ENCODE results near the gene BMP6. TPM values are rescaled to one million over a fixed set of nuclear protein-coding genes. Genes with fewer than 3 reads are reported as not detected.

BMP6 gene
- polyA plus RNA-seq, 3 donors, result 7.0 to 7.9 (median 7.5) TPM

DNA sequence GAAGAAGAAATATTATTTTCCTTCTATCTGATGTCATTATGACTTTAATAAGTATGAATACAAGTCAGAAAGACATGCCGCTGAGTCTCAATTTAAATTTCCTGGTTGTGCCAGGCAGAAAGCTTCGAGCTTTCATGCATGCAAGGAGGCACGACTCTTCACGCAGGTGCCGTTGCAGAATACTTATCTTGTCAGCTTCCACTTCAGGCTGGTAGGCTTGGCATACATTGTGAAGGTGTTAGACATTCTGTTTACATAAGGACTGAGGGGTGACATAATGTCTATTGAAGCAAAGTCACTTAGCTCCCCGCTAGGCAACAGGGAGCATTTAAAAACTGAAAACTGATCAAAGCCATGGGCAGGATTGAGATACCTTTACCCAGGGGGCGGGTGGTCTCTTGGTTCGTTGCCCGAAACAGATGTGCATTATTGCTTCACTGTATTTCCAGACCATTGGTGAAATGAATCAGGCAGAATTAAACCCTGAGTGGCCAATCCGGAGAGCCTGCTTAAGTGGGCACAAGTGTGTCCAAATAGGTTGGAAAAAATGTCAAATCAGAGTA lies 16.4 kb downstream of the BMP6 start:
- DNase-seq (ENCODE audit: low read depth in 3 of 3, low spot score in 2 of 3), result no peak

DNA sequence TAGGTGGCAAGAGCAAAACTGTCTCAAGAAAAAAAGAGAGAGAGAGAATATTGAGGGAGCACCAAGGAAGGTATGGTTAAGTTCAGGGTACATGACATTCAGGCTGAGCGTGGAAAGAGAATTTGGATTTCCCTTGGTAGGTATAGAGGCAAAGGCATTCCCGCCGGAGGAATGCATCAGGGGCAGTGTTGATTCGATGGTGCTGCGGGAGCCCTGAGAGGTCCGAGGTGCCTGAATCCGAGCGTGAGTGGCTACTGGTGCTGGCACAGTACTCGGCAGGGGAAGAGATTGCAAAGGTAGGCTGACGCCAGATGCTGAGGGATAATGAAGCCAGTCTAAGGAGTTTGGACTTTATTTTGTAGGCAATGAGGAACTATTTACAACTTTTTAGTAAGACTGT lies 20.0 kb downstream of the BMP6 start:
- no peak for DNase-seq (ENCODE audit: low read depth in 3 of 3, low spot score in 2 of 3)

GRCh38 chr6:7747016-7747415 lies 21.1 kb downstream of the BMP6 start:
- DNase-seq (ENCODE audit: low read depth in 3 of 3, low spot score in 2 of 3), result no peak

DNA sequence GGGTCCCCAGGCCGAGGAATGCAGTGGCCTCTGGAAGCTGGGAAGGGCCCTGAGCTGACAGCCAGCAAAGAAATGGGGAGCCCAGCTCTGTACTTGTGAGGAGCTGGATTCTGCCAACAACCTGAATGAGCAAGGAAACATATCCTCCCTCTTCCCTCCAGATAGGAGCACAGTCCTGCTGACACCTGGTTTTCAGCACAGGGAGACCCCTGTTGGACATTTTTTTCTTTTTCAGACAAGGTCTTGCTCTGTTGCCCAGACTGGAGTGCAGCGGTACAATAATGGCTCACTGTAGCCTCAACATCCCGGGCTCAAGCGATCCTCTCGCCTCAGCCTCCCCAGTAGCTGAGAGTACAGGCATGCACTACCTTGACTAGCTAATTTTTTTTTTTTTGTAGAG lies 21.5 kb downstream of the BMP6 start:
- no peak for DNase-seq (ENCODE audit: low read depth in 3 of 3, low spot score in 2 of 3)

DNA sequence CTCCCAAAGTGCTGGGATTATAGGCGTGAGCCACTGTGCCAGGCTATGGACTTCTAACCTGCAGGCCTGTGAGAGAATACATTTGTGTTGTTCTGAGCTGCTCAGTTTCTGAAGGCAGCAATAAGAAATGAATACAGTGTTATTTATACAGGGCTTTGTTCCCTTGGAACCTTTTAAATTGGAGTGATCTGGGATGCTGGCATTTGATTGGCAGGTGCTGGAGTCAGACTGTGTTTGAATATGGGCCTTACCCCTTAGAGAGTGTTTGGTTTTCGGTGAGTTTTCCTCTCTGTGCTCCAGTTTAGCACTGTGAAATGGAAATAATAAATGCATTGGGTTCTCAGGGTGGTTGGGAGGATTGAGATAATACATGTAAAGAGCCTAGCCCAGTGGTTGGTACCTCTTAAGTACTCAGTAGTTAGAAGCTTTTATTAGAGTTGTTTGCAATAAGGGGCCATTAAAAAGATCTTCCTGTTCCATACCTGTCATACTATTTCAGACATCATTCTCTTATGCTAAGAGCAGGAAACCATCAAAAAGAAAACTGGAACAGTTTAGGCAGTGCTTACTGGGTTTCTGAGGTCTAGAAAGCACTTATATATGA lies 22.1 kb downstream of the BMP6 start:
- DNase-seq (ENCODE audit: low read depth in 3 of 3, low spot score in 2 of 3), result no peak

DNA sequence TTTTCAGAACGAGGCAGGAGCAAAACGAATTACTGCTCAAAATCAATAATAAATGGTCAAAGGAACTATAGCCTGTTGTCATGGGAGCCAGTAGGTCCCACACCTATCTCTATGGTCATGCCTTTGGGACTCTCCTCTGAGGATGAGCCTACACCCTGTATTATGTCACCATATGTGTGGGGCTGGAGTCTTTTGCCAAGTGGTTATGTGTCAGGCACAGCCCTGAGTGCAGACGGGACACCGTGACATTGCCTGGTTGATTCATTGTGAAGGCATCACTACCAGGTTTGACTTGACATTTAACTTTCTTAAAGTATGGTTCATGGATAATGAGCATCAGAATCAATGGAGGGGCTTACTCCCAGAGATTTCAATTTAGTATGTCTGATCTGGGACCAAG lies 23.6 kb downstream of the BMP6 start:
- DNase-seq (ENCODE audit: low read depth in 3 of 3, low spot score in 2 of 3), result no peak

- DNase-seq (ENCODE audit: low read depth in 3 of 3, low spot score in 2 of 3), result no peak
Measured at GRCh38 chr6:7750197-7750596, 24.3 kb downstream of the BMP6 start.

DNA sequence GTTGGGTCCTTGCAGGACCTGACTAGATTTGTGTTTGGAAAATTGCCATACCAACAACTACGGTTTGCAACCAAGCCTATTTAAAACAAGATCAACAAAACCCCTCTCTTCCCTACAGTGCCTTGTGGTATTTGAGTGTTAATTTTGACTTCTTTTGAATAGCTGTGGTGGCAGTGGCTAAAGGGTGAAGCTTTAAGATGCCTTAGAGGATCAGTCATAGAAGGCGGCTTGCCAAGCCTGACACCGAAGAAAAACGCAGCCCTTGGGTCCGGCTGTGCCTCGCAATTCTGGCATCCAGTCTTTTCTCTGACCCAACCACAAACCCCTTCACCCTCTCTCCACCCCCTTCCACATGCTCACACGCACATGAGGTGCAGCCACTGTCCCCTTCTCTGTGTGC lies 32.6 kb downstream of the BMP6 start:
- DNase-seq (ENCODE audit: low read depth in 3 of 3, low spot score in 2 of 3), result no peak

DNA sequence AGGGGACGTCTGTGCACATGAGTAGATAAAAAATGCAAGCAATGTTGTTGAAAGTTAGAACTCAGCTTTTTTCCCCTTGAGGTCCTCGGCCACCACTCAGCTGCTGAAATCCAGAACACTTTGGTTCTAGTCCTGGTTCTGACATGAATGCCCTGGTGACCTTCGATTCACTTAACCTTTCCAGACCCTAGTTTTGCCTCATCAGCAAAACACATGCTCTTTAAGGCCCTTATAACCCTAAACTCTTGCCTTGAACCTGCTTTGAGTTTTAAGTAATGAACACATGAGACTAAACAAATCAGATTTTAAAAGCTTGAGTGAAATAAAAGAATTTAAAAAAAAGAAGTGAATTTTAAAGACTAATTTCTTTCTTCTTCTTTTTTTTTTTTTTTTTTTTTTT lies 33.4 kb downstream of the BMP6 start:
- no peak for DNase-seq (ENCODE audit: low read depth in 3 of 3, low spot score in 2 of 3)

DNA sequence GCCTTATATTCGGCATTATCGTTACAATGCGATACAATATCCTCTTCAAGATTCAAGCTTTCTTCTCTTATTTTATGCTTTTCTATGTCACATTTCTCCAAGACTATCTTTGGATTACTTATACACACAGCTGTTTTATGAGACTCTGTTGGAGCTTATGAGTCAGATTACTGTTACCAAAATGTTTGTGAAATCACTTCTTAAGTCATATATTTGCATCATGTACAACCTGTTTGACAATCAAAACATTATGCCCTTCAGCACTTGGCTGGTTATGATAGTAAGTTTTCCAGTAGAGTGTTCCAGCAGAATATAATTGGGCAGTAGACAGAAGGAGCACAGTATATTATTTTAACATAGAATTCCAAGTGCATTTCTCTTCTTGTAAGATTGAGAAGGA lies 35.2 kb downstream of the BMP6 start:
- DNase-seq (ENCODE audit: low read depth in 3 of 3, low spot score in 2 of 3), result no peak

DNA sequence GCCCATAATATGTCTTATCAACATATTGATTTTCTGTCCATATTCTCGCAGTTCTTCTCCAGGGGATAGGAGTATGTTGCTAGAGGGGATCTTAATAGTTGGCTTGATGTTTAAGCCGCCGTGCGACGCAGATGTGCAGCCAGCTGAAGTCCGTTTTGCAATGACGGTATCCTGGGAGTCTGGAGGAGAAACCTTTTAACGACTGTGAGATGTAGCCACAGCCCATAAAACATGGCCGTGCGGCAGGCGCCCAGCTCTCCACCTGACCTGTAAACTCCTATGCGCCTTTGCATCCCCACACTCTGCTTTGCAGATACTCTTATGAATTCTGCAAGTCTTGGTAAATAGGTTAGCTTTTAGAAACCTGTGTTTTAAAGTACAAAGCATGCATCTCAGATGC lies 36.9 kb downstream of the BMP6 start:
- DNase-seq (ENCODE audit: low read depth in 3 of 3, low spot score in 2 of 3), result no peak

DNA sequence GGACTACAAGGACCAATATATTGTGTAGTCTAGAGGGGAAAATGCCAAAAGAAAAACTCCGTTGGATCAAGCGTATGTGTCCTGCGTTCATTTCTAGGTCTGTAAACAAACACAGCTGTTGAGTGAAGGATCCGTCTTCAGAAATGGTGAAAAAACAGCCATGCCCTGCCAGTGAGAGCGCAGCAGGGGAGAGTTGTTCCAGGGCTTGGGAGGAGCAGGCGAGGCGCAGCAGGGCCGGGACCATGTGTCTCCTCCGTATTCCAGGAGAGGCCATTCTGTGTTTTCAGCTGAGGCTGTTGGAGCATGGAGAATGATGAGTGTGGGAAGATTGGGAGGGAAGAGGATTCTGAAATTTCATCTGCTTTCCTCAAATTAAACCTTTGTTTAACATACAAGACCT lies 38.0 kb downstream of the BMP6 start:
- peak in 1 of 3 donors; percentile 30 for DNase-seq (ENCODE audit: low read depth in 3 of 3, low spot score in 2 of 3)

DNA sequence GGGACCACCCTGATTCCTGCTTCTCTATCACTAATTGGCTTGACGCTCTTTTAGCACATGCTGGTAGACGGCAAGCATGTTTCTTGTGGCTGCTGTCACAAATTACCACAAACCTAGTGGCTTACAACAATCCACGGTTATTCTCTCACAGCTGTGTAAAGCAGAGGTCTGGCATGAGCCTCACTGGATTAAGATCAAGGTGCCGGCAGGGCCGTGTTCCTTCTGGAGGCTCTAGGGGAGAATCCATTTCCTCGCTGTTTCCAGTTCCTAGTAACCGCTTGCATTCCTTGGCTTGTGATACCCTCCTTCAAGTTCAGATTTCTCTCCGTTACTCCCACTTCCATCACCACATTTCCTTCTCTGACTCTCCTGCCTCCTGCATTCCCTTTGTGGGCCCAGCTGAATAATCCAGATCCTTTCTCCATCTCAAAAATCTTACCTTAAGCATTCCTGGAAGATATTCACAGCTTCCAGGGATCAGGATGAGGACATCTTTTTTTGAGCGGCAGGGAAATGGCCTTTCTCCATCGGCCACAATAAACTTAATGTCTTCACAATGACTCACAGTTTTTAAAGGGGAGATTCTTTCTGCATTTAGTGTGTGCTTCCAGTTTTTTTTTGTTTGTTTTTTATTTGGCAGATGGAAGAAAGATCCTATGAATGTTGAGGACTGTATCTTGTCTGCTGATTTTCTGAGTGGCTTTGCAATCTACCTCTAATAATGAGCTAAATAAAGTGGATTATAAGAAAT lies 39.9 kb downstream of the BMP6 start:
- no peak for DNase-seq (ENCODE audit: low read depth in 3 of 3, low spot score in 2 of 3)

DNA sequence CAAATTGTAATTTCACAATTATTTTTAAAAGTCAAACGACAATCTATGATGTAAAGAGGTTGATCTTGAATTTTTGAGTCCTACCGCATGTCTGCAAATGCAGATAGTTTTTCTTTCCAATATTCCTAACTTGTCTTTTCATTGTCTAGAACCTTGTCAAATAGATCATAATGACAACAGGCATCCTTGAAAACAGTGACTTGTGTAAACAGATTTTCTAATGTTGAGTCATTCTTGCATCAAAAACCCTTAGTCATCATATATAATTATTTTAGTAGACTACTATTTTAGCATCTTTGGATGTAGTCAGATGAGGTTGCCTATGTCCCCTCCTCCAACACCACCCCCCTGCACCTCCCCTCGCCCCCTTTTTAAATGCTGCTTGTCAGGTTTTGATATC lies 43.8 kb downstream of the BMP6 start:
- DNase-seq (ENCODE audit: low read depth in 3 of 3, low spot score in 2 of 3), result no peak

- no peak for DNase-seq (ENCODE audit: low read depth in 3 of 3, low spot score in 2 of 3)
Measured at GRCh38 chr6:7770111-7770510, 44.2 kb downstream of the BMP6 start.

DNA sequence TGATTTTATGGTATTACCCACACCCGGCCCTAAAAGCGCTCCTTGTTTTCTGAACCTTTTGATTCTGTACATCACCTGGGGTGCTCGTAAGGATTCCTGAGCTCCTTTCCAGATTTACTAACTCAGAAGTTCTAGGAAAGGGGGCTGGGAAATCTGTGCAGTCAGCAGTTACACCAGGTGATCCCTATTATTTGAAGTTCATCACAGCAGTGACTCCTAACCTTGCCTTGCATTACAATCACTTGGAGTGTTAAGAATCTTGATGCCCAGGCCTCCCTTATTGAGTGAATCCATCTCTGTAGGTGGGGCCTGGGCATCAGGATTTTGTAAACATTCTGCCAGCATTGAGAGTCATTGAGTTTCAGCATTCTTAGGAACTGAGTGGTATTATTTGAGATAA lies 44.7 kb downstream of the BMP6 start:
- DNase-seq (ENCODE audit: low read depth in 3 of 3, low spot score in 2 of 3), result no peak

DNA sequence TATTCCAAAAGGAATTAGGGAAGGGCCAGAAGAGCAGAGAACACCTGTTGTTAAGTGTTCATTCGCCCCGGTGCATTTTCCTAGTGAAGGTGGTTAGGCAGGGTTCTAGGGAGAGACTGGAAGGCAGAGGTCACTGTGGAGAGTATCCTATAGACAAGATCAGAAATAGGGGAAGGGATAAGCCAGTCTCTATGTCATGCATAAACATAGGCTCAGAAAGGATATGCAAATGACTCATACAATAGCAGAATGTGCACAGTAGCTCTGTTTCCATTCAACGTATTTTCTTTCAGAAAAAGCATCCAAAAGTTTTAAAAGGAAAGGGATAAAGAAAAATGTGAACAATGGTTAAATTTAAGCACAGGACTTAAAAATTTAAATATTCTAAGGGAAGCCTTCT lies 47.4 kb downstream of the BMP6 start:
- no peak for DNase-seq (ENCODE audit: low read depth in 3 of 3, low spot score in 2 of 3)

GRCh38 chr6:7773914-7774313 lies 48.0 kb downstream of the BMP6 start:
- DNase-seq (ENCODE audit: low read depth in 3 of 3, low spot score in 2 of 3), result no peak

DNA sequence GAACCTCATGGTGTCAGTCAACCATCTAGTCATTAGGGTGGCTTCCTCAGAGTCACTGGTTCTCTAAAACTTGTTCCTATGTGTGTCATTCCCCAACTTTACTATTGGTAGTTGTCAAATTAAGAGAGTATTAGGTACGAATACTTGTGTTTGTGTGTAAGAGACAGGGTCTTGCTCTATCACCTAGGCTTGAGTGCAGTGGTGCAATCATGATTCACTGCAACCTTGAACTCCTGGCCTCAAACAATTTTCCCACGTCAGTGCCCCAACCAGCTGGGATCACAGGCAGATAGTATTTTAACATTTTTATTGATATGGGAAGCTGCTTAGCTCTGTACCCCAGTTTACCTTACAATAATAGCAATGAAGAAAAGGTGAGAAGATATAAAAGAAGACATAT lies 50.6 kb downstream of the BMP6 start:
- no peak for DNase-seq (ENCODE audit: low read depth in 3 of 3, low spot score in 2 of 3)

GRCh38 chr6:7777074-7777473 lies 51.2 kb downstream of the BMP6 start:
- no peak for DNase-seq (ENCODE audit: low read depth in 3 of 3, low spot score in 2 of 3)

DNA sequence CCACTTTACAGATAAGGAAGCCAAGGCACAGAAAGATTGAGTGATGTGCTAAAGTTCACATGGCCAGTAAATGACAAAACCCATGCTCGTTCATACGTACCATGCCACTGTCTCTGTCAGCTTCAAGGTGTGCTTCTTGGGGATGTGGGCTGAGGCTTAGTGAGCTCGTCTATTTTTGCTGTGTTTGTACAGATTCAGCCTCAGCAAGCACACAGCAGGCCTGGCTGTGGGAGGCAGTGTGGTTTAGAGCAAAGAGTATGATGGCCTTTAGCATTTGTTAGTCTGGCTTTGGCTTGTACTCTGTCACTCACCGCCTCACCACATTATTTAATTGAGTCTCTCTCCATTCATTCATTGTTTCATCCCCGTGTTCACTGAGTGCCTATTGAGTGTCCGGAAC lies 55.3 kb downstream of the BMP6 start:
- DNase-seq (ENCODE audit: low read depth in 3 of 3, low spot score in 2 of 3), result no peak

- DNase-seq (ENCODE audit: low read depth in 3 of 3, low spot score in 2 of 3), result no peak
Measured at GRCh38 chr6:7784248-7784647, 58.3 kb downstream of the BMP6 start.

All from right renal cortex interstitium (tissue), 3 donors.